BLaER1 treated with 17β-estradiol and CSF1 and Interleukin-3, amounts not matched to agents 10 nM and 100 nM (cell line): ENCODE measurements around the gene FFAR2.

Source experiments
- H3K27ac ChIP-seq, 11 experiments: shearing (Covaris generic); formaldehyde crosslinking; 2 replicates each; pipeline ENCODE4 v1.8.1; 2022
- H3K27me3 ChIP-seq, 11 experiments: shearing (Covaris generic); formaldehyde crosslinking; 2 replicates each; pipeline ENCODE4 v1.8.1; 2022
- H3K36me3 ChIP-seq, 11 experiments: shearing (Covaris generic); formaldehyde crosslinking; 2 replicates each; pipeline ENCODE4 v1.8.1; 2022
- H3K4me1 ChIP-seq, 10 experiments: shearing (Covaris generic); formaldehyde crosslinking; 2 replicates each; pipeline ENCODE4 v1.8.1; 2022
- H3K4me2 ChIP-seq, 11 experiments: shearing (Covaris generic); formaldehyde crosslinking; 2 replicates each; pipeline ENCODE4 v1.8.1; 2022
- H3K4me3 ChIP-seq, 10 experiments: shearing (Covaris generic); formaldehyde crosslinking; 2 replicates each; pipeline ENCODE4 v1.8.1; 2022
- H3K9ac ChIP-seq, 11 experiments: shearing (Covaris generic); formaldehyde crosslinking; 2 replicates each; pipeline ENCODE4 v1.8.1; 2022
- H3K9me3 ChIP-seq, 11 experiments: shearing (Covaris generic); formaldehyde crosslinking; replicated peaks in 1 of 11; 2 replicates each; pipeline ENCODE4 v1.8.1; 2022
- H4K20me1 ChIP-seq, 11 experiments: shearing (Covaris generic); formaldehyde crosslinking; 2 replicates each; pipeline ENCODE4 v1.8.1; 2022
- Cebpa-rat ChIP-seq, 11 experiments: shearing (Covaris generic); IDR thresholded peaks; 2 replicates each; pipeline ENCODE4 v1.8.1; 2022

Gene FFAR2

GRCh38 chr19:35432911-35433310, 15.1 kb upstream of the FFAR2 start:
- Histone ChIP-seq H3K36me3 (no peaks in the 10 kb centered on the region), H3K27ac (peak overlapping the region in 9 of 11 experiments; percentile 21 to 99 (median 85); a peak in 15 of 22 replicates), H3K9ac (peak overlapping the region in 2 of 11 experiments; percentile 63 to 87; a peak in 5 of 22 replicates), H4K20me1 (no peaks in the 10 kb centered on the region), H3K4me1 (peaks cover 40 to 99% (median 85%) of the 10 kb centered on the region in 10 experiments), H3K4me2 (peak overlapping the region in 5 of 11 experiments; percentile 88 to 99 (median 95); a peak in 10 of 22 replicates), H3K27me3 (no peaks in the 10 kb centered on the region), H3K4me3 (no peak overlapping the region), H3K9me3 (peaks cover 0 to 10% (median 8%) of the 10 kb centered on the region in 11 experiments; a peak in 13 of 22 replicates)
- no peak for TF ChIP-seq Cebpa-rat (IDR thresholded peaks at IDR 0.05)

- Histone ChIP-seq H3K4me2 (peak overlapping the region in 6 of 11 experiments; percentile 88 to 99 (median 96); a peak in 11 of 22 replicates), H3K36me3 (no peaks in the 10 kb centered on the region), H3K27me3 (no peaks in the 10 kb centered on the region), H4K20me1 (no peaks in the 10 kb centered on the region), H3K4me3 (no peak overlapping the region), H3K27ac (peak overlapping the region in 8 of 11 experiments; percentile 66 to 99 (median 91); a peak in 15 of 22 replicates), H3K9me3 (peaks cover 0 to 10% (median 8%) of the 10 kb centered on the region in 11 experiments; a peak in 13 of 22 replicates), H3K9ac (peak overlapping the region in 3 of 11 experiments; percentile 51 to 87 (median 63); a peak in 3 of 22 replicates), H3K4me1 (peaks cover 45 to 99% (median 90%) of the 10 kb centered on the region in 10 experiments)
- no peak for TF ChIP-seq Cebpa-rat (IDR thresholded peaks at IDR 0.05)
Measured at GRCh38 chr19:35433448-35433847, 14.6 kb upstream of the FFAR2 start.

- H3K4me1 ChIP-seq = peaks cover 35 to 100% (median 93%) of the 10 kb centered on the region in 10 experiments
- H3K27me3 ChIP-seq = no peaks in the 10 kb centered on the region
- peaks cover 0 to 10% (median 8%) of the 10 kb centered on the region in 11 experiments; a peak in 13 of 22 replicates for H3K9me3 ChIP-seq
- peak overlapping the region; percentile 70 to 99 (median 90) for H3K27ac ChIP-seq
- H3K4me2 ChIP-seq = peak overlapping the region; percentile 59 to 99 (median 88)
- peak overlapping the region in 7 of 10 experiments; percentile 16 to 52 (median 40); a peak in 11 of 20 replicates for H3K4me3 ChIP-seq
- no peaks in the 10 kb centered on the region for H3K36me3 ChIP-seq
- H3K9ac ChIP-seq = peak overlapping the region; percentile 61 to 91 (median 79)
- no peak for TF ChIP-seq Cebpa-rat (IDR thresholded peaks at IDR 0.05)
- no peaks in the 10 kb centered on the region for H4K20me1 ChIP-seq
Measured at GRCh38 chr19:35435896-35436295, 12.2 kb upstream of the FFAR2 start.

- peak overlapping the region; percentile 61 to 91 (median 79) for H3K9ac ChIP-seq
Measured at GRCh38 chr19:35436477-35437405, 11.3 kb upstream of the FFAR2 start.

GRCh38 chr19:35437406-35437951, 10.6 kb upstream of the FFAR2 start:
- H3K27ac ChIP-seq = peak overlapping the region; percentile 70 to 99 (median 89); a peak in 21 of 22 replicates
- no peak for TF ChIP-seq Cebpa-rat (IDR thresholded peaks at IDR 0.05)
- H3K4me2 ChIP-seq = peak overlapping the region; percentile 59 to 99 (median 88)

More at GRCh38 chr19:35436477-35437405, 11.3 kb upstream of the FFAR2 start:
- Histone ChIP-seq H3K4me1 (peaks cover 40 to 100% (median 93%) of the 10 kb centered on the region in 10 experiments), H3K27ac (peak overlapping the region; percentile 70 to 99 (median 90)), H3K36me3 (no peaks in the 10 kb centered on the region), H3K4me2 (peak overlapping the region; percentile 59 to 99 (median 88)), H3K9me3 (peaks cover 0 to 5% (median 3%) of the 10 kb centered on the region in 11 experiments; a peak in 12 of 22 replicates), H3K27me3 (no peaks in the 10 kb centered on the region), H3K4me3 (peak overlapping the region in 7 of 10 experiments; percentile 14 to 52 (median 40); a peak in 11 of 20 replicates), H4K20me1 (no peaks in the 10 kb centered on the region)
- peak in 10 of 11 experiments; percentile 47 to 94 (median 84); a peak in 18 of 22 replicates for TF ChIP-seq Cebpa-rat (IDR thresholded peaks at IDR 0.05)

GRCh38 chr19:35438096-35438495, 10.0 kb upstream of the FFAR2 start:
- no peak overlapping the region for H3K4me3 ChIP-seq

More at GRCh38 chr19:35437406-35437951, 10.6 kb upstream of the FFAR2 start:
- Histone ChIP-seq H3K4me3 (0 out of 20 replicates have a peak overlapping the region, but pooled peaks of 1 of the 10 experiments have one; percentile 14), H4K20me1 (no peaks in the 10 kb centered on the region), H3K36me3 (no peaks in the 10 kb centered on the region), H3K27me3 (no peaks in the 10 kb centered on the region), H3K9me3 (peaks cover 0 to 4% (median 0%) of the 10 kb centered on the region in 11 experiments; a peak in 4 of 22 replicates), H3K9ac (peak overlapping the region in 10 of 11 experiments; percentile 68 to 91 (median 78); a peak in 18 of 22 replicates), H3K4me1 (peaks cover 47 to 100% (median 93%) of the 10 kb centered on the region in 10 experiments)

GRCh38 chr19:35438527-35438926, 9.5 kb upstream of the FFAR2 start:
- TF ChIP-seq Cebpa-rat (IDR thresholded peaks at IDR 0.05) = no peak
- Histone ChIP-seq H3K4me1 (peaks cover 51 to 100% (median 92%) of the 10 kb centered on the region in 10 experiments), H3K27ac (peak overlapping the region in 9 of 11 experiments; percentile 12 to 99 (median 93); a peak in 13 of 22 replicates), H3K4me3 (no peak overlapping the region), H3K36me3 (no peaks in the 10 kb centered on the region), H3K4me2 (peak overlapping the region in 7 of 11 experiments; percentile 88 to 99 (median 95); a peak in 14 of 22 replicates), H3K27me3 (no peaks in the 10 kb centered on the region), H3K9me3 (peaks cover 0 to 9% (median 0%) of the 10 kb centered on the region in 11 experiments; a peak in 5 of 22 replicates), H3K9ac (peak overlapping the region in 2 of 11 experiments; percentile 13 to 91; a peak in 2 of 22 replicates), H4K20me1 (no peaks in the 10 kb centered on the region)

More at GRCh38 chr19:35438096-35438495, 10.0 kb upstream of the FFAR2 start:
- H3K4me2 ChIP-seq = peak overlapping the region; percentile 59 to 99 (median 88); a peak in 18 of 22 replicates
- H3K9me3 ChIP-seq = peaks cover 0 to 9% (median 0%) of the 10 kb centered on the region in 11 experiments; a peak in 4 of 22 replicates
- peaks cover 51 to 100% (median 93%) of the 10 kb centered on the region in 10 experiments for H3K4me1 ChIP-seq
- H3K27ac ChIP-seq = peak overlapping the region in 10 of 11 experiments; percentile 12 to 99 (median 91); a peak in 17 of 22 replicates
- peak overlapping the region in 4 of 11 experiments; percentile 2 to 91 (median 40); a peak in 3 of 22 replicates for H3K9ac ChIP-seq
- TF ChIP-seq Cebpa-rat (IDR thresholded peaks at IDR 0.05) = no peak
- H3K36me3 ChIP-seq = no peaks in the 10 kb centered on the region
- no peaks in the 10 kb centered on the region for H3K27me3 ChIP-seq
- H4K20me1 ChIP-seq = no peaks in the 10 kb centered on the region

GRCh38 chr19:35439921-35440320, 8.1 kb upstream of the FFAR2 start:
- Histone ChIP-seq H4K20me1 (no peaks in the 10 kb centered on the region), H3K4me1 (peaks cover 51 to 100% (median 87%) of the 10 kb centered on the region in 10 experiments), H3K9me3 (peaks cover 0 to 13% (median 0%) of the 10 kb centered on the region in 11 experiments; a peak in 5 of 22 replicates), H3K4me2 (peak overlapping the region in 5 of 11 experiments; percentile 79 to 99 (median 95); a peak in 9 of 22 replicates), H3K36me3 (no peaks in the 10 kb centered on the region), H3K27ac (peak overlapping the region in 6 of 11 experiments; percentile 2 to 99 (median 88); a peak in 8 of 22 replicates), H3K27me3 (no peaks in the 10 kb centered on the region), H3K9ac (peak overlapping the region in 1 of 11 experiments; percentile 10; a peak in 1 of 22 replicates), H3K4me3 (no peak overlapping the region)
- TF ChIP-seq Cebpa-rat (IDR thresholded peaks at IDR 0.05) = no peak
